ENCODE results near the gene ING5.

DNA sequence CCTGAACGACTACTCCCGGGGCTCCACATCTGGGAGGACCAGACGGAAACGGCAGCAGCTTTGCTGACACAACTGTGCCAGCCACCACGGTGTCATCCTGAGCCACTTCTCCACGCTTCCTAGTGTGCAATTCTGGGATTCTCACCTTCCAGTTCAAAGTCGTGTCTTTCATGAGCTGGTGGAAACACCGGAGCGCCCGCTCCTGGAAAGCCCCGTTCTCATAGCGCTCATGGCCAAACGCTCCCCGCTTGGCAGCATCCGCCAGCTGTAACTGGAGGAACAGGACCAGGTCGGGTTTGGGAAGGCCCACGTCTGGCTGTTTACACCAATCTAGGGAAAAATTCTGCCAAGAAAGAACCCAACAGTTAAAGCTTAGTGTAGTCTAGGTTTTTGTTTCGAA, 23.5 kb upstream of the ING5 start:
- TF ChIP-seq, protein P1, sequence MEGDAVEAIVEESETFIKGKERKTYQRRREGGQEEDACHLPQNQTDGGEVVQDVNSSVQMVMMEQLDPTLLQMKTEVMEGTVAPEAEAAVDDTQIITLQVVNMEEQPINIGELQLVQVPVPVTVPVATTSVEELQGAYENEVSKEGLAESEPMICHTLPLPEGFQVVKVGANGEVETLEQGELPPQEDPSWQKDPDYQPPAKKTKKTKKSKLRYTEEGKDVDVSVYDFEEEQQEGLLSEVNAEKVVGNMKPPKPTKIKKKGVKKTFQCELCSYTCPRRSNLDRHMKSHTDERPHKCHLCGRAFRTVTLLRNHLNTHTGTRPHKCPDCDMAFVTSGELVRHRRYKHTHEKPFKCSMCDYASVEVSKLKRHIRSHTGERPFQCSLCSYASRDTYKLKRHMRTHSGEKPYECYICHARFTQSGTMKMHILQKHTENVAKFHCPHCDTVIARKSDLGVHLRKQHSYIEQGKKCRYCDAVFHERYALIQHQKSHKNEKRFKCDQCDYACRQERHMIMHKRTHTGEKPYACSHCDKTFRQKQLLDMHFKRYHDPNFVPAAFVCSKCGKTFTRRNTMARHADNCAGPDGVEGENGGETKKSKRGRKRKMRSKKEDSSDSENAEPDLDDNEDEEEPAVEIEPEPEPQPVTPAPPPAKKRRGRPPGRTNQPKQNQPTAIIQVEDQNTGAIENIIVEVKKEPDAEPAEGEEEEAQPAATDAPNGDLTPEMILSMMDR (IDR thresholded peaks at IDR 0.05), result no peak
- no peak for TF ChIP-seq TCF7L2 (IDR thresholded peaks at IDR 0.05; ENCODE audit: low read depth, low read length)

Data from Panc1 (cell line).